ENCODE data around the gene SOX11. TPM values are rescaled to one million over a fixed set of nuclear protein-coding genes. Genes with fewer than 3 reads are reported as not detected.

SOX11 gene
- total RNA-seq, 2 experiments from 2014 or later, result not detected

GRCh38 chr2:5694306-5694705 is 2.1 kb downstream of the SOX11 start:
- CTCF ChIA-PET, result no interaction called here
- Mint-ChIP-seq H3K4me1 (ENCODE audit: low read depth) (peaks cover 22% of the 10 kb centered on the region), H3K4me3 (no peak overlapping the region), H3K27ac (no peak overlapping the region), H3K9me3 (no peaks in the 10 kb centered on the region), H3K36me3 (ENCODE audit: low read depth) (peaks cover 7% of the 10 kb centered on the region), H3K27me3 (ENCODE audit: low read depth) (peaks cover 58% of the 10 kb centered on the region)
- DNase-seq, result no peak
- intact Hi-C loops (cut with micrococcal nuclease), result no loop called here

GRCh38 chr2:5695654-5696403 is 3.6 kb downstream of the SOX11 start:
- peaks cover 6% of the 10 kb centered on the region for H3K36me3 Mint-ChIP-seq (ENCODE audit: low read depth)
- intact Hi-C loops (cut with micrococcal nuclease), result no loop called here
- peak overlapping the region; percentile 27 for H3K4me3 Mint-ChIP-seq
- no peak overlapping the region for H3K27ac Mint-ChIP-seq
- H3K9me3 Mint-ChIP-seq, result no peaks in the 10 kb centered on the region
- CTCF ChIA-PET, result no interaction called here
- DNase-seq, result no peak
- H3K27me3 Mint-ChIP-seq (ENCODE audit: low read depth), result peaks cover 59% of the 10 kb centered on the region
- peaks cover 17% of the 10 kb centered on the region for H3K4me1 Mint-ChIP-seq (ENCODE audit: low read depth)

DNA sequence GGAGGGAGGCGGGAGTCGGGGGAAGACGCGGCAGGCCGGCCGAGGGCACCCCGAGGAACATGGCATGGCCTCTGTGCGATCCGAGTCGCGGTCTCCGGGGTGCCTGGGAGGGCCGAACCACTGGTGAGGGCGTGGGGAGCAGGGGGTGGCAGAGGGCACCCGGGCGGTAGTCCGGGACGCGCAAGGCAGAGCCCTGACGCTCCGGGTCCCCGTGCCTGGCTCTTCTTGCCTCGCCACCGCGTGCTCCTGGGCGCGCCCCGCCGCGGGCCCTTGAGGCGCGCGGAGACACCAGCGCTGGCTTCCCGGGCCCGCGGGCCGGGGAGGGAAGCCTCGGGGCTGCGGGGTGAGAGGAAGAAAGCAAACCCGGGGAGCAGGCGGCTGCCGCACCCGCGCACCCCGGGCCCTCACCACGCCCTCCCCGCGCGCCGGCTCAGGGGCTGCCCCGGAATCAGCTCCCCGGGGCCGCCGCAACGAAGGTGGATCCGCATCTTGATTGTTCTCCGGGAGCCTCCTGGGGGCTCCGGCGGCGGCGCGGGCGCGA is 4.3 kb downstream of the SOX11 start:
- Mint-ChIP-seq H3K4me3 (no peak overlapping the region), H3K27me3 (ENCODE audit: low read depth) (peaks cover 60% of the 10 kb centered on the region), H3K36me3 (ENCODE audit: low read depth) (peaks cover 3% of the 10 kb centered on the region), H3K4me1 (ENCODE audit: low read depth) (peaks cover 13% of the 10 kb centered on the region), H3K9me3 (no peaks in the 10 kb centered on the region), H3K27ac (no peak overlapping the region)
- CTCF ChIA-PET, result no interaction called here
- intact Hi-C loops (cut with micrococcal nuclease), result no loop called here
- no peak for DNase-seq

GRCh38 chr2:5696945-5697521 is 4.8 kb downstream of the SOX11 start:
- Mint-ChIP-seq H3K27me3 (ENCODE audit: low read depth) (peaks cover 63% of the 10 kb centered on the region), H3K36me3 (ENCODE audit: low read depth) (peaks cover 3% of the 10 kb centered on the region), H3K4me3 (no peak overlapping the region), H3K9me3 (no peaks in the 10 kb centered on the region), H3K4me1 (ENCODE audit: low read depth) (peaks cover 13% of the 10 kb centered on the region), H3K27ac (no peak overlapping the region)
- CTCF ChIA-PET, result no interaction called here
- intact Hi-C loops (cut with micrococcal nuclease), result no loop called here
- DNase-seq, result no peak

- Mint-ChIP-seq H3K27me3 (ENCODE audit: low read depth) (peaks cover 65% of the 10 kb centered on the region), H3K4me3 (no peak overlapping the region)
These were observed 5.4 kb downstream of the SOX11 start for GRCh38 chr2:5697562-5697961.

GRCh38 chr2:5698134-5698533 is 6.0 kb downstream of the SOX11 start:
- intact Hi-C loops (cut with micrococcal nuclease), result no loop called here
- CTCF ChIA-PET, result no interaction called here

More at GRCh38 chr2:5697562-5697961, 5.4 kb downstream of the SOX11 start:
- CTCF ChIA-PET, result no interaction called here
- no peak for DNase-seq
- Mint-ChIP-seq H3K9me3 (no peaks in the 10 kb centered on the region), H3K36me3 (ENCODE audit: low read depth) (peaks cover 3% of the 10 kb centered on the region), H3K4me1 (ENCODE audit: low read depth) (peaks cover 13% of the 10 kb centered on the region), H3K27ac (no peak overlapping the region)
- intact Hi-C loops (cut with micrococcal nuclease), result no loop called here

GRCh38 chr2:5699963-5700362 is 7.8 kb downstream of the SOX11 start:
- Mint-ChIP-seq H3K27me3 (ENCODE audit: low read depth) (peaks cover 52% of the 10 kb centered on the region), H3K36me3 (ENCODE audit: low read depth) (peaks cover 1% of the 10 kb centered on the region), H3K4me3 (no peak overlapping the region), H3K9me3 (no peaks in the 10 kb centered on the region), H3K27ac (no peak overlapping the region), H3K4me1 (ENCODE audit: low read depth) (peaks cover 8% of the 10 kb centered on the region)
- DNase-seq, result no peak
- CTCF ChIA-PET, result interaction anchor here (0.7 kb wide), 2 partner anchors 17 to 413 kb away, joined by 3 read pairs; no protein-coding TSS in a partner anchor
- intact Hi-C loops (cut with micrococcal nuclease), result no loop called here

More at GRCh38 chr2:5698134-5698533, 6.0 kb downstream of the SOX11 start:
- peaks cover 13% of the 10 kb centered on the region for H3K4me1 Mint-ChIP-seq (ENCODE audit: low read depth)
- H3K27ac Mint-ChIP-seq, result no peak overlapping the region
- peaks cover 62% of the 10 kb centered on the region for H3K27me3 Mint-ChIP-seq (ENCODE audit: low read depth)
- H3K36me3 Mint-ChIP-seq (ENCODE audit: low read depth), result peaks cover 3% of the 10 kb centered on the region
- H3K9me3 Mint-ChIP-seq, result no peaks in the 10 kb centered on the region
- H3K4me3 Mint-ChIP-seq, result no peak overlapping the region
- DNase-seq, result no peak

DNA sequence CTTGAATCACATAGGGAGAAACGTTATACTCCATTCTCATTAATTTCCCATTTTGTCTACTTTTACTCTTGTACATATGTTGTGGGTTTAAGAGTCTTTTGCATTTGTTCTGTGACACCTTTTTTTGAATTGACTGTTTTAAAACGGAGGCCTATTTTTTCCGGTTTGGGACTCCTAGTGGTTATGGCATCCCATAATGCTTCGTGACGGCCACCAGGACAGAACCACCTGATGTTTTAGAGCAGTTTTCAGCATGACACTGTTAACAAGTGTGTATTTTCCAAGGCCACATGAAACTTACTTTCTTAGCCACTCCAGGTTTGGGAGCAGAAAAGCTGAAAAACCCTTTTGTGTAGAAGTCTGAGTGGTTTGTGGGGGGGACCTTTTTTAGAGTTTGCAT is 8.4 kb downstream of the SOX11 start:
- intact Hi-C loops (cut with micrococcal nuclease), result no loop called here
- CTCF ChIA-PET, result interaction anchor here (0.6 kb wide), 1 partner anchor 314 kb away, joined by 3 read pairs; no protein-coding TSS in a partner anchor
- H3K36me3 Mint-ChIP-seq (ENCODE audit: low read depth), result no peaks in the 10 kb centered on the region
- peaks cover 1% of the 10 kb centered on the region for H3K9me3 Mint-ChIP-seq
- H3K27me3 Mint-ChIP-seq (ENCODE audit: low read depth), result peaks cover 47% of the 10 kb centered on the region
- peaks cover 6% of the 10 kb centered on the region for H3K4me1 Mint-ChIP-seq (ENCODE audit: low read depth)
- DNase-seq, result no peak
- no peak overlapping the region for H3K27ac Mint-ChIP-seq
- H3K4me3 Mint-ChIP-seq, result no peak overlapping the region

DNA sequence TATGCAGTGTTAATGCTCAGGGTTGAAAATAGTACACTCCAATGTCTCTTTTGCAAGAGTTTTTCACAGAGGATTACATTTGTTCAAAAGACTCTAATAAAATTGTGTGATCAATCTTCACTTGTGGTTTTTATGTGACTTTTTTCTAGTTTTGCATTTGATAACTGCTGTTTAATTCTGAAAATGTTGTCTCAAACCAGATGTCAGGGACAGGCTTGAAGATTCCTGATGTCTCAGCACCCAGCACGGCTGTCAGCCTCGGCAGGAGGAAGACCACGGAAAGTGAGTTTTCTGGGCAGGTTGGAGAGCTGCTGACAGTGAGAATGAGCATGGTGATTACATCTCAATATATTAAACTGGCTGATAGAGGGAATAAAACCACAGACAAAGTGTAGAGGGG is 9.1 kb downstream of the SOX11 start:
- peaks cover 1% of the 10 kb centered on the region for H3K9me3 Mint-ChIP-seq
- no peaks in the 10 kb centered on the region for H3K36me3 Mint-ChIP-seq (ENCODE audit: low read depth)
- no peak for DNase-seq
- peaks cover 42% of the 10 kb centered on the region for H3K27me3 Mint-ChIP-seq (ENCODE audit: low read depth)
- CTCF ChIA-PET, result no interaction called here
- H3K4me1 Mint-ChIP-seq (ENCODE audit: low read depth), result peaks cover 1% of the 10 kb centered on the region
- intact Hi-C loops (cut with micrococcal nuclease), result no loop called here
- no peak overlapping the region for H3K4me3 Mint-ChIP-seq
- H3K27ac Mint-ChIP-seq, result no peak overlapping the region

DNA sequence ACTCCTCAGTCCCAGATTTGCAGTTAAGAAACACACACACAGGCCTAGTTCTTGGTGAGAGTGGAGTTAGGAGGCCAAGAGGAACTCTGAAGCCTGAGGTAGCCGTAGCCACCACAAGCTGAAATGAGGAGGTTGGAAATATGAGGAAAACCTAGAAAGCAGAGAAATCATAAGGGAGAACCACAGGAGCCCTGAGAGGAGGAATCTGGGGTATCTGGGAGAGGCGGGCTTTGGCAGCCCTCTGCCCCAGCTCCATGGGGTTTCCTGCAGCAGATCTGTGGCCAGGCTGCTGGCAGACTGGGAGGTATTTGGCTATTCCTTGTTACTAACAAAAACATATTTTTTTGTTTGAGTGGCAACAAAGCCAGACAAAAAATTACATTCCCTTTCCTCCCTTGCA is 11.0 kb downstream of the SOX11 start:
- no peaks in the 10 kb centered on the region for H3K36me3 Mint-ChIP-seq (ENCODE audit: low read depth)
- H3K27ac Mint-ChIP-seq, result no peak overlapping the region
- no peaks in the 10 kb centered on the region for H3K4me1 Mint-ChIP-seq (ENCODE audit: low read depth)
- H3K9me3 Mint-ChIP-seq, result peaks cover 1% of the 10 kb centered on the region
- CTCF ChIA-PET, result interaction anchor here (0.5 kb wide), 1 partner anchor 366 kb away, joined by 4 read pairs; no protein-coding TSS in a partner anchor
- intact Hi-C loops (cut with micrococcal nuclease), result no loop called here
- DNase-seq, result no peak
- H3K4me3 Mint-ChIP-seq, result no peak overlapping the region
- peaks cover 33% of the 10 kb centered on the region for H3K27me3 Mint-ChIP-seq (ENCODE audit: low read depth)

GRCh38 chr2:5705490-5705889 is 13.3 kb downstream of the SOX11 start:
- Mint-ChIP-seq H3K27me3 (ENCODE audit: low read depth) (peaks cover 20% of the 10 kb centered on the region), H3K4me1 (ENCODE audit: low read depth) (no peaks in the 10 kb centered on the region), H3K36me3 (ENCODE audit: low read depth) (no peaks in the 10 kb centered on the region), H3K27ac (no peak overlapping the region), H3K9me3 (peaks cover 1% of the 10 kb centered on the region), H3K4me3 (no peak overlapping the region)
- CTCF ChIA-PET, result interaction anchor here (0.8 kb wide), 1 partner anchor 16 kb away, joined by 5 read pairs; no protein-coding TSS in a partner anchor
- intact Hi-C loops (cut with micrococcal nuclease), result no loop called here
- no peak for DNase-seq

DNA sequence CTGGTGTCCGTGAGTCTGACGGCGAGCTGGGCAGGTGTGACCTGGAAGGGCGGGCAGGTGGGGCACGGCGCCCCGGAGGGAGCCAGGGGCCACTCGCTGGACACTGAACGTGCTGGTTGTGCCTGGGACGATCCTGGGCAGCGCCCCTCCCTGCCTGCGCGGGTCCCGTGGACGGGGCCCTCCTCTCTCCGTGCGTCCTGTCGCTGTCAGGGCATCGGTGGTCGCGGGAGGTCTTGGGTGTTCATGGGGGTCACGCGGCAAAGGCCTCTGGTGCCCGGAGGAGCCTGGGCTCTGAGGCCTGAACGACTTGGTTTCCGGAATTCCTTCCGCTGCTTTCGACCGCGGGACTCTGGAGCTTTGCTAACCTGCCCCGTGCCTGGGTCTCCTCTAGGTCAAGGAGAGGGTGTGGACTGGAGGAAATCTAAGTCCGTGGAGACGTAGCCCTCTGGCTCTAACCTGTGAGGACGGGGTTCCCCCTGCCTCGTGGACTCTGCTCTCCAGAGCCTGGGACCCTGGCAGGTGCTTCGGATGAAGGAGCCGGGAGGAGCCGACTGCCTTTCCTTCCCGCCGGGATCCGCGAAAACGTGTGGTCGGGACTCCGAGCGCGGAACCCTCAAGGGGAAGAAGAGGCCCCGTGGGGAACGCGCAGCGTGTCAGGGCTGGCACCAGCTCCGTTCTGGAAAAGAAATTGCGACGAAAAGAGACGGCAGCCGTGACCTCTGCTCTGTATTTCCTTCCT is 14.7 kb downstream of the SOX11 start:
- H3K4me3 Mint-ChIP-seq, result no peak overlapping the region
- H3K27ac Mint-ChIP-seq, result no peak overlapping the region
- peaks cover 1% of the 10 kb centered on the region for H3K9me3 Mint-ChIP-seq
- no peaks in the 10 kb centered on the region for H3K4me1 Mint-ChIP-seq (ENCODE audit: low read depth)
- DNase-seq, result no peak
- CTCF ChIA-PET, result no interaction called here
- H3K36me3 Mint-ChIP-seq (ENCODE audit: low read depth), result no peaks in the 10 kb centered on the region
- peaks cover 7% of the 10 kb centered on the region for H3K27me3 Mint-ChIP-seq (ENCODE audit: low read depth)
- intact Hi-C loops (cut with micrococcal nuclease), result no loop called here
